ENCODE data around the gene DPH7.

Gene DPH7

GRCh38 chr9:137582286-137582860, 3.6 kb upstream of the DPH7 start:
- Histone ChIP-seq H3K27ac (ENCODE audit: low read length) (no peak overlapping the region), H3K4me1 (ENCODE audit: insufficient read depth, low read length) (peaks cover 13% of the 10 kb centered on the region), H3K4me2 (ENCODE audit: insufficient read depth, low read length) (no peak overlapping the region), H3K9me3 (ENCODE audit: insufficient read depth, low read length, severe bottlenecking) (no peaks in the 10 kb centered on the region), H3K79me2 (ENCODE audit: insufficient read depth, low read length) (peaks cover 21% of the 10 kb centered on the region), H3K4me3 (ENCODE audit: low read depth in 1 of 2, low read length in 2 of 2) (no peak overlapping the region), H3K9ac (ENCODE audit: low read depth, low read length) (no peak overlapping the region), H2AFZ (ENCODE audit: low read depth, low read length) (no peak overlapping the region), H4K20me1 (ENCODE audit: insufficient read depth, low read length) (peaks cover 49% of the 10 kb centered on the region), H3K27me3 (ENCODE audit: insufficient read depth, low read length, poor library complexity) (no peaks in the 10 kb centered on the region), H3K36me3 (ENCODE audit: insufficient read depth, low read length) (peaks cover 59% of the 10 kb centered on the region)
- DNase-seq, result no peak
- ATAC-seq (ENCODE audit: insufficient read depth, low read depth), result no peak
- TF ChIP-seq, protein P1, sequence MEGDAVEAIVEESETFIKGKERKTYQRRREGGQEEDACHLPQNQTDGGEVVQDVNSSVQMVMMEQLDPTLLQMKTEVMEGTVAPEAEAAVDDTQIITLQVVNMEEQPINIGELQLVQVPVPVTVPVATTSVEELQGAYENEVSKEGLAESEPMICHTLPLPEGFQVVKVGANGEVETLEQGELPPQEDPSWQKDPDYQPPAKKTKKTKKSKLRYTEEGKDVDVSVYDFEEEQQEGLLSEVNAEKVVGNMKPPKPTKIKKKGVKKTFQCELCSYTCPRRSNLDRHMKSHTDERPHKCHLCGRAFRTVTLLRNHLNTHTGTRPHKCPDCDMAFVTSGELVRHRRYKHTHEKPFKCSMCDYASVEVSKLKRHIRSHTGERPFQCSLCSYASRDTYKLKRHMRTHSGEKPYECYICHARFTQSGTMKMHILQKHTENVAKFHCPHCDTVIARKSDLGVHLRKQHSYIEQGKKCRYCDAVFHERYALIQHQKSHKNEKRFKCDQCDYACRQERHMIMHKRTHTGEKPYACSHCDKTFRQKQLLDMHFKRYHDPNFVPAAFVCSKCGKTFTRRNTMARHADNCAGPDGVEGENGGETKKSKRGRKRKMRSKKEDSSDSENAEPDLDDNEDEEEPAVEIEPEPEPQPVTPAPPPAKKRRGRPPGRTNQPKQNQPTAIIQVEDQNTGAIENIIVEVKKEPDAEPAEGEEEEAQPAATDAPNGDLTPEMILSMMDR (IDR thresholded peaks at IDR 0.05; ENCODE audit: borderline replicate concordance, extremely low read depth, low read length, poor library complexity, severe bottlenecking), result peak; percentile 36
- no peak for TF ChIP-seq EZH2 (IDR thresholded peaks at IDR 0.05; ENCODE audit: borderline replicate concordance, low read depth, low read length, severe bottlenecking)

DNA sequence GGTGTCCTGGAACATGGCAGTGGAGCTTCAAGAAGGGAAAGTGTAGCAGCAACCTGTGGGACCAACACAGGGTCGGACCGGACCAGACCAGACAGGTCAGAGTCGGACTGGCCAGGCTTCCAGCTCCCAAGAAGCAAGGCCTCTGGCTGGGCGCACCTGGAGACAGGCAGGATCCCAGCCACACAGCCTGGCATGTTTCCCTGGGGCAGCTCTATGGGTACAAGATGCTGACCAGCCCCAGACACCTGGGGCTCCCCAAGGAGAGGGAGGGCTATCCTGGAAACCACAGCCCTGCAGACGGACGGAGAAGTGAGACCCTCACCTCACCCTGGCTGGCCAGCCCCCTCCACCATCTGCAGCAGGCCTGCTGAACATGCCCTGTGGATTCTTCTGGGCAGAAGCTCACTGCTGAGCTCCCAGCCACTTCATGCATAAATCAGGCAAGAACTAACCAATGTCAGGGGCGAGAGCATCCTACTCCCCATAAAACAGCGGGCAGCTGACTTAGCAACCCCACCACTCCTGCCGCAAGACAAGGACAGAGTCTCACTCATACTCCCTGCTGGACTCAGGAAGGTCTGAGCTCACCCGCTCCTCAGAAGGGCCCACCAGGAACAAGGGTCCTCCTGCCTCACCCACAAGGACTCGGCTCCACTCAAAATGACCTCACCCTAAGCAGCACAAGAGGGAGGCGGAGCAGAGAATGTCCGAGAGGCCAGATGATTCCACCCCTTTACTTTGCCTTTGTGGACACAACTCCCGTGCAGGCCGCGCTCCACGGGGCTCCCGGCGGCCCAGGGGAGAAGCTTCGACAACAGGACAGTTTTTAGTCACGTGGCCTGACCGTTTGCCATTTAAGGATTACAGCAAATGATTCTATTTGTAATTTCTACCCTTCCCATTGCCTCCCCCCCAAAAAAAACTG, 2.9 kb upstream of the DPH7 start:
- no peak for ATAC-seq (ENCODE audit: insufficient read depth, low read depth)
- no peak overlapping the region for H2AFZ ChIP-seq (ENCODE audit: low read depth, low read length)
- H3K79me2 ChIP-seq (ENCODE audit: insufficient read depth, low read length), result peaks cover 28% of the 10 kb centered on the region
- H3K4me1 ChIP-seq (ENCODE audit: insufficient read depth, low read length), result peaks cover 20% of the 10 kb centered on the region
- no peak overlapping the region for H3K4me2 ChIP-seq (ENCODE audit: insufficient read depth, low read length)
- peaks cover 54% of the 10 kb centered on the region for H3K36me3 ChIP-seq (ENCODE audit: insufficient read depth, low read length)
- H3K27ac ChIP-seq (ENCODE audit: low read length), result no peak overlapping the region
- H3K9ac ChIP-seq (ENCODE audit: low read depth, low read length), result no peak overlapping the region
- H3K27me3 ChIP-seq (ENCODE audit: insufficient read depth, low read length, poor library complexity), result no peaks in the 10 kb centered on the region
- peaks cover 47% of the 10 kb centered on the region for H4K20me1 ChIP-seq (ENCODE audit: insufficient read depth, low read length)
- DNase-seq, result no peak
- H3K9me3 ChIP-seq (ENCODE audit: insufficient read depth, low read length, severe bottlenecking), result no peaks in the 10 kb centered on the region
- H3K4me3 ChIP-seq (ENCODE audit: low read depth in 1 of 2, low read length in 2 of 2), result no peak overlapping the region
- TF ChIP-seq EZH2 (IDR thresholded peaks at IDR 0.05; ENCODE audit: borderline replicate concordance, low read depth, low read length, severe bottlenecking), result no peak
- TF ChIP-seq, protein P1 (IDR thresholded peaks at IDR 0.05; ENCODE audit: borderline replicate concordance, extremely low read depth, low read length, poor library complexity, severe bottlenecking), result no peak

GRCh38 chr9:137580954-137581322, 2.2 kb upstream of the DPH7 start:
- Histone ChIP-seq H3K27me3 (ENCODE audit: insufficient read depth, low read length, poor library complexity) (no peaks in the 10 kb centered on the region), H3K4me2 (ENCODE audit: insufficient read depth, low read length) (no peak overlapping the region), H4K20me1 (ENCODE audit: insufficient read depth, low read length) (peaks cover 43% of the 10 kb centered on the region), H3K9me3 (ENCODE audit: insufficient read depth, low read length, severe bottlenecking) (no peaks in the 10 kb centered on the region), H2AFZ (ENCODE audit: low read depth, low read length) (no peak overlapping the region), H3K36me3 (ENCODE audit: insufficient read depth, low read length) (peaks cover 55% of the 10 kb centered on the region), H3K4me1 (ENCODE audit: insufficient read depth, low read length) (peaks cover 27% of the 10 kb centered on the region), H3K27ac (ENCODE audit: low read length) (no peak overlapping the region), H3K4me3 (ENCODE audit: low read depth in 1 of 2, low read length in 2 of 2) (no peak overlapping the region), H3K79me2 (ENCODE audit: insufficient read depth, low read length) (peaks cover 35% of the 10 kb centered on the region), H3K9ac (ENCODE audit: low read depth, low read length) (no peak overlapping the region)
- DNase-seq (no peak), ATAC-seq (ENCODE audit: insufficient read depth, low read depth) (no peak)
- TF ChIP-seq, protein P1 (IDR thresholded peaks at IDR 0.05; ENCODE audit: borderline replicate concordance, extremely low read depth, low read length, poor library complexity, severe bottlenecking), result no peak
- no peak for TF ChIP-seq EZH2 (IDR thresholded peaks at IDR 0.05; ENCODE audit: borderline replicate concordance, low read depth, low read length, severe bottlenecking)

Measured in DND-41 (cell line).